A673 (cell line): ENCODE results near the gene LHB.
"Not testable (repeated sequence)": the region's sequence is repeated elsewhere in the genome, so short reads cannot be mapped to it uniquely, and the experiment has no call there.

Source experiments
- CTCF ChIP-seq: fragments of 300-800, 200-600 bp; sonication (generic); conservative IDR thresholded peaks from 2 replicates; pipeline ENCODE4 v1.5.1; 2017; ENCODE audit warnings: low read depth, mild to moderate bottlenecking, antibody characterized with exemption, low read length, moderate library complexity, mixed read lengths
- EZH2 ChIP-seq: fragments of 200-600 bp; sonication (generic); IDR thresholded peaks from 2 replicates; pipeline ENCODE4 v1.6.1; 2017; ENCODE audit warnings: borderline replicate concordance, low read depth, mild to moderate bottlenecking, mixed read lengths, antibody characterized with exemption, low read length; ENCODE audit not compliant: poor library complexity, severe bottlenecking

GRCh38 chr19:49039736-49040135 lies 22.8 kb upstream of the LHB start:
- TF ChIP-seq CTCF, EZH2: not testable (repeated sequence)
